ENCODE results near the gene ARCN1.

ARCN1 gene

GRCh38 chr11:118638726-118639125 lies 66.5 kb downstream of the ARCN1 start:
- no peak for DNase-seq (ENCODE audit: low spot score)

DNA sequence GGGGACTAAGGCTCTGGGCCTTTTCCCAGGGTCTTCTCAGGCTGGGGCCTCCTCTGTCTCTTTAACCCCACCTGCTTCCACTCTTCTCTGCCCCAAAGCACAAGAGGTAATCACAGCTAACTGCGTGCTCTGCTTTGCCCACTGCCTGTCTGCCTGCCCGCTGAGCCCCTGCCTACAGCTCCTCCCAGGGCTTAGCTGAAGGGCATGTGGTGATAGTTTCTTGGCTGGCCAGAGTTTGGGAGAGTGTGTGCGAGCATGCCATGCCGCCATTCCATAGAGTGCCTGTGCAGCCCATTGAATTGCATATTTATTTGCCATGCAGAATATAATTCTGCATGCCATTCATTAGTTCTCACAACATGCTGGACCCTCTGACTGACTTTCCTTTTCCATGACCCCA lies 67.7 kb downstream of the ARCN1 start:
- no peak for DNase-seq (ENCODE audit: low spot score)

DNA sequence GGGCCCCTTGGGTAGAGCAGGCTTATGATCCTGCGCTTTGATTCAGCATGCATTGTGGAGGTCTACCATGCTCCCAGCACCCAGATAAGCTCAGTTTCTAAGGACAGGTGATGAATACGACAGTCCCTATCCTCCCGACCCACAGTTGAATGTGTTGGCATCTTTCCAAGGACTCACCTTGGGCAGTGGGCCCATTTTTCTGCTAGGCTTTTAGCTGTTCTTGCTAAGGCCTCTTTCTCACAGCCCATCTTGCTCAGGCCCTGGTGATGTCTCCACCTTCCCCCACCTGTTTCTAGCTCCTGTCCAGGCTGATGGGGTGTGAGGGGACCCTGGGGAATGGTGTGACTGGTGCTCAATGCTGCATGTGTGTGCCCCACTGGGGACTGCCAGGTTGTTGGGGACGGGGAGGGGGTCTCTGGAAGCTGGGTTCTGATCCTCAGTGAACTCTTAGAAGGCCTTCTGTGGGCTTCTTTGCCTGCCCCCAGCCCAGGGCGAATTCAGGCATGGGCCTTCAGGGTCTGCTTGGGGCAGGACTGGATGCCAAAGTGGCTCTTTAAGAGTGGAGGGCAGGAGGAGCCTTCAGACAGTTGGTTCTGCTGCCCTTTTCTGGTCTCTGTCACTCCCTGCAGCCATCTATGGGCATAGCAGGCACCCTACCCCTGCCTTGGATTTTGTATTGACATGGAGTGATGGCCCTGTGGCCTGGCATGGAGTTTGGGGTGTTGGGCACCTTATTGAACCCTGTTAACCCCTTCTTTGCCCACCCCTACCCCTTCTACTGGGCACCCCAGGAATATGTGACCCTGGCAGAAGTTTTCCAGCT lies 68.3 kb downstream of the ARCN1 start:
- DNase-seq (ENCODE audit: low spot score), result no peak

GRCh38 chr11:118641397-118642019 lies 69.3 kb downstream of the ARCN1 start:
- no peak for DNase-seq (ENCODE audit: low spot score)

GRCh38 chr11:118643142-118643994 lies 71.2 kb downstream of the ARCN1 start:
- DNase-seq (ENCODE audit: low spot score), result no peak

- DNase-seq (ENCODE audit: low spot score), result no peak
Measured at GRCh38 chr11:118643995-118644345, 71.8 kb downstream of the ARCN1 start.

- no peak for DNase-seq (ENCODE audit: low spot score)
Measured at GRCh38 chr11:118644496-118644895, 72.3 kb downstream of the ARCN1 start.

DNA sequence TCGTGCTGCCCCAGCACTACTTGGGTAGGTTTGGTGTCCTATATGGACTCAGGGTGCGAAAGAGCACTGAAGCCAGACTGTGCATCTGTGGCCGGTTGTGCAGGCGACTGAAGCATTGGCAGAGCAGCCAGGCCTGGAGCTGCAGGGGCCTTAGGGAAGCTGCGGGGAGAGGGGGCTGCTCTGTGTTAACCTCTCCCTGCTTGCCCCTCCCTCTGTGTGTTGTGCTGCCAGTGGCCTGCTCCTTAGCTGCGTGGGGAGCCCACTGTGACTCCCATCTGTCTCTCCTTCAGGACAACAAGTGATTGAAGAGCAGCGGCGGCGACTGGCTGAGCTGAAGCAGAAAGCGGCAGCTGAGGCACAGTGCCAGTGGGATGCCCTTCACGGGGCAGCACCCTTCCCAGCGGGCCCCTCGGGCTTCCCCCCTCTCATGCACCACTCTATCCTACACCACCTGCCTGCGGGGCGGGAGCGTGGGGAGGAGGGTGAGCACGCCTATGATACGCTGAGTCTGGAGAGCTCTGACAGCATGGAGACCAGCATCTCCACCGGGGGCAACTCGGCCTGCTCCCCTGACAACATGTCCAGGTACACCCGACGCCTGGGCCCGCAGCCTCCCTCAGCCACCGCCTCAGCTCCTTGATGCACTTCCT lies 73.0 kb downstream of the ARCN1 start:
- DNase-seq (ENCODE audit: low spot score), result no peak

DNA sequence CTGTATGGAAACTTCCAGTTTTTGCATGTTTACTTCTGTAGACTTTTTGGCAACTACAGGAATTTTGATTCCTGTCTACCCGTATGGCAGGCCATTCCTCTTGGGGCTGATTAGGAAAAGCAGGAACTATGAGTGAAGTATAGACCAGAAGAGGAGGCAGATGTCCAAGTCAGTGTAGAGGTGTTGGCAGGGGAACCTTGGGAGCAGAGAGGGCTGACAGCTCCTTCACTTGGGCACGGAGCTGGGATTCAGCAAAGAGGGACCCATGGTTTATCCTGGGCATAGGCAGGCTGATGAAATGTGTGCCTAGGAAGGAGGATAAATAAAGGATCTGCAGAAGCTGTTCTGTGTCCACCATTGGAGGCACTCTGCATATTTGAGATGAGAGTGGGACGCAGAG lies 74.2 kb downstream of the ARCN1 start:
- DNase-seq (ENCODE audit: low spot score), result no peak

DNA sequence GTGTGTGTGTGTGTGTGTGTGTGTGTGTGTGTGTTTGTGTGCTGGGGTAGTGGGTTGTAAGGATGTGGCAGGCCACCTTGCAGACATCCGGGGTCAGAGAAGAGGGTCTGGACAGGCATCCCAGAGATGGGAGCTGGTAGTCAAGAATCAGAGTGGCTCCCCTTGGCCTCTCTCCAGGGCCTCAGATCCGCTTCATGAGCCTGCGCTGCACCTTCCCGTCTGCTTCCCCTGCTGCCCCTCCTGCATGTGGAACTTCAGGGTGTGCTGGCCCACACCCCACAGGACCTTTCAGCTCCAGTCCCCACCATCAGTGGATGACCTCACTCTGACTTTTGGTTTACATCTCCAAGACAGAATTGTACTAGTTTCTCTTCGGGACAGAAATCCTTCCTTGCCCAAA lies 76.1 kb downstream of the ARCN1 start:
- no peak for DNase-seq (ENCODE audit: low spot score)

DNA sequence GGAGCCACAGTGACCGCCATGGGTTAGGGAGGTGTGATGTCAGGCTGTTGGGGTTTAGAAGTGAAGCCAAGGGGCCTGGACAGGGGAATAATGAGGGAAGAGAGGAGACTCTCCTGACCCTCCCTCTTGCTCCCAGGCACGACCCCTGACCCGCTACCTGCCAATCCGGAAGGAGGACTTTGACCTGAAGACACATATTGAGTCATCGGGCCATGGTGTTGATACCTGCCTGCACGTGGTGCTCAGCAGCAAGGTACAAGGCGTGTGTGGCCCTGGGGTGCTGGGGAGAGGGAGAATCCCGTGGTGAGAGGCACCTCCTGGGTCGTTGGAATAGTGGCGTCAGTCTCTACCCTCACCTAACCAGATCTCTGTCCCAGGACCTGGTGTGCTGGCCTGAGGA lies 77.7 kb downstream of the ARCN1 start:
- DNase-seq (ENCODE audit: low spot score), result no peak

DNA sequence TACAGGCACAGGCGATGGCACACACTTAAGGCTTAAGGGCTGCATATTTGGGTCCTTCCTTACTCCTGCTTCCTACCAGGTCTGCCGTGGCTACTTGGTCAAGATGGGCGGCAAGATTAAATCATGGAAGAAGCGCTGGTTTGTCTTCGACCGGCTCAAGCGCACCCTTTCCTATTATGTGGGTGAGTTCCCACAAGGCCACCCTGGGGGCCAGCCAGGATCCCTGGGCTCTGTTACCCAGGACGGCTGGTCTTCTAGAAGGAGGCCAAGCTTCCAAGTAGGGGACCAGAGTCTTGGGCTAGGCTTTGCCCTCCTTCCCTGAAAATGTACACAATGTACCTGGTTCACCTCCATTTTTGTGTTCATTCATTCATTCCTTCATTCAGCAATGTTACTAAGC lies 78.2 kb downstream of the ARCN1 start:
- DNase-seq (ENCODE audit: low spot score), result no peak

- DNase-seq (ENCODE audit: low spot score), result no peak
Measured at GRCh38 chr11:118651820-118652219, 79.6 kb downstream of the ARCN1 start.

Data from NAMALWA (cell line).